DMS153 treated with DMSO at 0.1 percent for 48 hours (cell line): ENCODE measurements around the gene KRT14.
"Not testable (repeated sequence)": the region's sequence is repeated elsewhere in the genome, so short reads cannot be mapped to it uniquely, and the experiment has no call there.

Experiments
- DNase-seq: peaks from one replicate; lab custom pipeline; 2025; ENCODE audit not compliant: unreplicated experiment; lab: John Stamatoyannopoulos, UW

KRT14 gene

DNA sequence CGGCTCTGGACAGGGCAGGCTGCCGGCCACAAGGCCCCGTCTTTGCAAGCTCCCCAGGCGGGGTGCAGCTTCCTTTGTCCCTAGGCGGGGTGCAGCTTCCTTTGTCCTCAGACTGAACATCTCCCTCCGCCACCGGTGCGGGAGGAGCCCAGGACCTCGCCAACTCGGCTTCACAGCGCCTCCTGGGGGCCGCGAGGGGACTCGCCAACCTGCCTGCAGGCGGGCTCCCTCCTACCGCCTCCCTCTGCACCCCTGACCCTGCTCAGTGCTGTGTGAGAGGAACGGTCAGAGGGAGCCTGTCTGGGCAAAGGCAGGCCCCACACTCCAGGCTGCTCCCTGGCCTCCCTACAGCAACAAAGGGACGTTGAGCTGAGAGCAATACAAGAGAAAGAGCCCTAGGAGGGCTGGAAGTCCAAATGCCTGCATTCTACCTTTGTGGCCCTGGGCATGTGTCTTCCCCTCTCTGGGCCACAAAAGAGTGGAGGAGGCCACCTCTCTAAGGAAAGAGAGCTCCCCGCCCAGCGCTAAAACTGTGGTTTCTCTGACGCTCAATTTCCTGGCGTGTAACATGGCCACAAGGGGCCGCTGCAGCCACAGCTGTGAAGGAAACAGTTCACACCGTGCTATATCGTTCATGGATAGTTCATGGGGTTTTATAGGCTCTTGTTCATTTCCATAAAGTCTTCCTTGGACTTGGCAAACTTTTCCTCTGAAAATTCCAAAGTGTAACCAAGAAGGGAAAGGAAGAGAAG is 37.7 kb downstream of the KRT14 start:
- DNase-seq: peak; percentile 90

DNA sequence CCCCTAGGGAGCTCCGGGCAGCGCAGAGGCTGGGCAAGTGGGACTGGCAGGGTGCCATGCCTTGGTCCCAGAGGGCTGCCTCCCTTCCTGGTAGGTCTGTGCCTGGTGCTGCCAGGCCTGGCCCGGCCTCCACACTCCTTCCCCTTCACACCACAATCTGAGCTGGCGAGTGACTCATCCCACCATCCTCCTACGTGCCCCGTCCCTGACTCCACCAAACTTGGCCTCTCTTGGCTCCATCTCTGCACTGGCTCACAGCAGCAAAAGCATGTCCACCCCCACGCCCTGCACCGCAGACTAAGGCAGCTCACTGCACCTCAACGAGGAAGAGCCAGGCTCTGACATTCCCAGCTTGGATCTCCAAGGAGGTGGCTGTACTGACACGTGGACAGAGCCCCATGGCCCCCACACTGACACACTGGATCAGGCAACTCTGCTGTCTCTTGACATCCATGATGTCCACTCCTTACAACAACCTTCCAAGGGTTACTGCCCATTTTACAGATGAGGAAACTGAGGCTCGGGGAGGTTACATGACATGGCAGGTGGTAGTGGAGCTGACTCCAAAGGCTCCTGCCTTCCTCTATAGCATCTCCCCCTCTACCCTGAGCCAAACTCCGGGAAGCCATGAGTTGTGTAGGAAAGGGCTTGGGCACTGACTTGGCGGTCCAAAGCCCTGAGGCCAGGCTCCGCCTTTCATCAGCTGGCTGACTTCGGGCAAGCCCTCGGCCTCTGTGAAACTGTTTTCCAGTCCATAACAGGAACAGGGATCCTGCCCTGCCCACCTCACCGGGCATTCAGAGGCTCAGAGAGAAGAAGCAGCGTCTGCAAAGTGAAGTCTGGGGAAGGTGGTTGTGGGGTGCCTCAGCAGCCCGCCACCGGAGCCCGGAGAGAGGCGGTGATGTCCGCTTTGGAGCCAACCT is 38.5 kb downstream of the KRT14 start:
- peak; percentile 30 for DNase-seq

DNA sequence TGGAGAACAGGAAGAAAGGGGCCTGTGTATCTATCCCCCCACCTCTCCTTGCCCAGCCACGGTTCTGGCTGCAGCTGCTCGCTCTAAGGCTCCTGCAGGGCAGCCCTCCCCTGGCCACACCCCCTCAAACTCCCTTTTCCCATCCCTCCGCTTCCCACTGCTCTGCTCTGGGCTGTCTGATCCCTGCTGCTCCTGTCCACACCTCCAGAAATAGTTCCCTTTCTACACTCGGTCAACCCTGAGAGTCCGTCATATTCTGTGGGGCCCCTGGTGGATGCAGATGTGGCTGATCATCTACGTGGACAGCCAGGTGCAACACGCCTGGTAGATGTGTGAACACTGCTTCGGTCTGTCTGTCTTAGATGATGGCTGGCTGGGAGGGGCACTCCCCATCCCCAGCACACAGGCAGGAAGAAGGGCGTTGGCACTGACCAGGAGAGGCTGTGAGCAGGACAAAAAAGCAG is 39.3 kb downstream of the KRT14 start:
- DNase-seq: no peak

DNA sequence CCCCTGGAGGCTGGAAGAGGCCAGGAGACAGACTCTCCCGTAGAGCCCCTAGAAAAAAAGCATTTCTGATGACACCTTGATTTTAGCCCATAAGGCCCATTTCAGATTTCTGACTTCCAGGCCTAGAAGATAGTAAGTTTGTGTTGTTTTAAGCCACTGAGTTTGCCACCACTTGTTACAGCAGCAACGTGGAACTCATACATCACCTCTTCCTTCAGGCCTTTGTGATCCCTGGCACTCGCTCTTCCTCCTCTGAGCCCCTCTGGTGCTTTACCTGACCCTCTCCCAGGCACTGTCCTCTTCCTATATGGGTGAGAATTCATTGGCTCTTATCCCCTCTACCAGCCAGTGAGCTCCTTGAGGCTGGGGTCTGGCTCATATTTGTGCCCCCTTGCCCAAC is 39.9 kb downstream of the KRT14 start:
- no peak for DNase-seq

DNA sequence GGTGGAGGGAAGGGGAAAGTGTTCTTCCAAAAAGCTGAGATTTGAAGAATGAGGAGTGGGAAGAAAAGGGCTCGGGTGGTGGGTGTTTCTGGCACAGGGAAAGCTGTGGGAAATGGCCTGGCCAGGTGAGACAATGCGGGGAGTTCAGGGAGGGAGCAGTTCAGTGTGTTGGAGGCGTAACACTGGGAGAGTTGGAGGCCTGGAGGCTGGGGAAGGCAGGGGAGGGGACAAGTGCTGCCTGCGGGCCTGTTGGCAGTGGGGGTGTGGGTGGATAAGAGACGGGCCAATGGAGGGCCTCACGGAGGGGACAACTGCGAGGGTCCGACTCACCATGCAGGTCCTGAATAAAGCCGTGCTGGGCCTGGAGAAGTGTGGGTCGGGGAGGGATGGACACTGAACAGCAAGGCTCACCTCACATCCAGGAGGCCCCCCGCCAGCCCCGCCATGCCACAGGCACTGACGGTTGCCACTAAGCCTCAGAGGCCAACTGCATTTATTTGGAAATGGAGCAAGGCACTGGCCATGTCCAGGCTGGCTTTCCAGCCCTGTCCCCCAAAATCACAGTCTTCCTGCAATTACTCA is 40.8 kb downstream of the KRT14 start:
- DNase-seq: no peak

DNA sequence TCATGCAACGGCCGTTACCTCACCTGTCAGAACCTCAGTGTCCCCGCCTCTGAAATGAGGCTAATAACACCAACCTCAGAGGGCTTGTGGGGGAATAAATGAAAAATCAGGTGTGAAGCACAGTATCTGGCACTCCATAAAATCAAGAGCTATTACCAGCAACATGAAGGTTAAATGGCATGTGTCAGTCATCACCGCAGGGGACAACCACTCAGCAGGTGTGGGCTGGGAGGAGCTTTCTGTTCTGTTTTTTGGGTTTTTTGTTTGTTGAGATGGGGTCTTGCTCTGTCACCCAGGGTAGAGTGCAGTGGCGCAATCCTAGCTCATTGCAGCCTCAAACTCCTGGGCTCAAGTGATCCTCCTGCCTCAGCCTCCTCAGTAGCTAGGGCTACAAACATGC is 41.8 kb downstream of the KRT14 start:
- no peak for DNase-seq

DNA sequence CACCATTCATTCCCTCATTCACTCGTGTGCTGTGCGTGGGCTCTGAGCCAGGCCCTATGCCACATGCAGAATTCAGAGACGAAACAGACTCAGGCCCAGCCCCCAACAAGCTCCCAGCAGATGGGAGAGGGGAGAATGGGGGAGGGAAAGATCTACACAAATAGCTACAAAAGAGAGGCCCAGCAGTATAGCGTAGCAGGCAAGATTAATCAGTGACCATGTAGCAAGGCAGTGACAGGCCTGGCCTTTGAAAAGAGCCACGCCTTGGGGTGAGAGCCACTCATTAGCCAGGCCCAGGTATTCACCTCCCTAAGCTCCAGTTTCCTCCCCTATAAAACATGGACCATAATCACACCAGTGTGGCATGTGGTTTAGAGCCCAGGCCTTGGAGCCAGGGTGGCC is 42.2 kb downstream of the KRT14 start:
- peak; percentile 68 for DNase-seq

DNA sequence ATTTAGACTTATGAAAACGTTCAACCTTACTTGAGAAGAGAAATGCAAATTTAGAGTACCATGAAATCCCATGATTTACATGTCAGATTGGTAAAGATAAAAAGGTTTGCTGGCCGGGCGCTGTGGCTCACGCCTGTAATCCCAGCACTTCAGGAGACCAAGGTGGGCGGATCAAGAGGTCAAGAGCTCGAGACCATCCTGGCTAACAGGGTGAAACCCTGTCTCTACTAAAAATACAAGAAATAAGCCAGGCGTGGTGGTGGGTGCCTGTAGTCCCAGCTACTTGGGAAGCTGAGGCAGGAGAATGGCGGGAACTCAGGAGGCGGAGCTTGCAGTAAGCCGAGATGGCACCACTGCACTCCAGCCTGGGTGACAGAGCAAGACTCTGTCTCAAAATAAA is 43.9 kb downstream of the KRT14 start:
- DNase-seq: not testable (repeated sequence)

DNA sequence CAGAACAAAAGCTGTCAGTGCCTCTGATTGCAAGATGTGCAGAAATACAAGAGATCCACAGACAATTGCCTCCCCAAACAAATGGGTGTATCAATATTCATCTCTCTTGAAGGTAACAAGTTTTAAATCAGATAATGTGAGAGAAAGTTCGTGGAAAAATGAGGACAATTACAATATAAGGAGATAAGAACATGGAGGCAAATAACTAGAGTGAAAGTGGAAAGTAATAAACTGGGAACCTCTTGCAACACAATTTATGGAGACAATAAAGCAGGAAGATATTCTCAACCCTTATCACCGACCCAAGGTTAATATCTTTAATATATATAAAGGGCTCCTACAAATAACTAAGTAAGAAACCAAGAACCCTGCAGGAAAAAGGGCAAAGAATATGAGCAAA is 44.3 kb downstream of the KRT14 start:
- no peak for DNase-seq

DNA sequence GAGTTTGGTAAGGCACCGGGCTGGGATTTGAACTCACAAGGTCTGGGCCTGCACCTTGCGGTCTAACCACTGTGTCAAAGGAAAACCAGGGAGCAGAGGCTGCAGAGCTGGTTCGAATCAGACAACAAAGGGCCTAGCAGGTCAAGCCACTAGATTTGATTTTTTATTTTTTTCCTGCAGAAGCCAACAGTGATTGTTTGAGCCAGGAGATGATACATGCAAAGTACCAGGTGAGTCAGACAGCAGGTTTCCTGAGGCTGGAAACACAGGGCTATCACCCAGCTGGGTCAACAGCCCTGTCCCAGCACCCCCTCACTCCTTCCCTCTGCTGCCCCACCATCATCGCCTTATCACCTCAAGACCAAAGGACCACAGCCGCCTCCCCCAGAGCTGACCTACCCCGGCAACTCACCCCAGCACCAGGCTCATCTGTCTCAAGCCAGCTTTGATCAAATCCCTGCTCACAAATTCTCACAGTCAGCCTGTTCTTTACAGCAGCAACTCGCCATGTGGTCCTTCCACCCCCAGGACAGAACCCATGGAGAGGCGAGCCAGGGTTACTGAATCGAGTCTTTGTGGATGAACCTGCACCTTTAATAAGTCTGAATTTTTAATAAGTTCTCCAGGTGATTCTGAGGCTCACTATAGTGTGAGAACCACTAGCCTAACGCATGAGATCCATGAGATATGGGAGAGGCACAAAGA is 45.6 kb downstream of the KRT14 start:
- DNase-seq: no peak

DNA sequence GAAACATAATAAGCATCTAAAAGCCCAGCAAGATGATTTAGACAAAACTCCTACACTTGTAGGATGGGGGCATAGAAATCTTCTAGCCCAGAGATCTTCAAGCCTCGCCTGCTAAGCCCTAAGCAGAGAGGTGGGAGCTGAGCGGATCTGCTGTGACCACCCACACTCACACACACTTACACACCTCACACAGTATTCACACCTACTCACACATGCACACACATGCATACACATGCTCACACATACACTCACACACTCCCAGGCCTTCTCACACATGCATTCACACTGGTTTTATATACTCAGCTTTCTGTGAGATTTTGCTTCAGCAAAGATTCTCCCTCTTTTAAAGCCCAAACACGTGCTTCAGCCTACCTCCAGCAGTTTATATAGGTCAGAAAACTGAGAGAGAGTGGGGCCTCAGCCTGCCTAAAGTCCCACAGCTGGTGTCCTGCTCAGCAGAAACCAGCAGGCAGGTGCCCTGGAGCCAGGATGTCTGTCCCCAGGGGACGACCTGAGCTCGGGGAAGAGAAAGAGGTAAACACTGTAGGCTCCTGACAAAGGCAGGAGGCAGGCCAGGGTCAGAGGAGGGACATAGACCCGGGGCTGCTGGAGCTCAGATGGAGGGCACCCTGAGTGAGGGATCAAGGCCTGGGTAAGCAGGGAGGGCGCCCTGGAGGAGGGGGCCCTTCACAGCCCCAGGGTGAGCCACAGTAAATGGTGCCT is 46.6 kb downstream of the KRT14 start:
- peak; percentile 77 for DNase-seq

DNA sequence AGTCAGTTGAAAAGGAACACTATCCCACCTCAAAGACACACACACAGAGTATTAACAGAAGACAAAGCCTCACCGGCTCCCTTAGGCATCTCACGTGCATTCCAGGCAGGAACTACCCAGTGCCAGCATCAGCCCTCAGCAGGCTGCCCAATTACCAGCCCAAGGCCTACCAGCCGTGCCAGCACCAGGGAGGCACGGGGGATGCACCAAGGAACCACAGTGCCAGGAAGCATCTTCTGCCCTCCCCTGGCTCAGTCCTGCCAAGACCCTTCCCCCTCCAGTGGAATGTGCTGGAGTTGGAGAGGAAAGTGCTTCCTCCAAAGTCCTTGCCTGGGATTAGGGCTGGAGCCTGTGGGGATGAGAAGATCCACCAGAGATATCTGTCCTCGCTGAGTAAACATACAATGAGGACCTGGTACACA is 47.6 kb downstream of the KRT14 start:
- DNase-seq: no peak

DNA sequence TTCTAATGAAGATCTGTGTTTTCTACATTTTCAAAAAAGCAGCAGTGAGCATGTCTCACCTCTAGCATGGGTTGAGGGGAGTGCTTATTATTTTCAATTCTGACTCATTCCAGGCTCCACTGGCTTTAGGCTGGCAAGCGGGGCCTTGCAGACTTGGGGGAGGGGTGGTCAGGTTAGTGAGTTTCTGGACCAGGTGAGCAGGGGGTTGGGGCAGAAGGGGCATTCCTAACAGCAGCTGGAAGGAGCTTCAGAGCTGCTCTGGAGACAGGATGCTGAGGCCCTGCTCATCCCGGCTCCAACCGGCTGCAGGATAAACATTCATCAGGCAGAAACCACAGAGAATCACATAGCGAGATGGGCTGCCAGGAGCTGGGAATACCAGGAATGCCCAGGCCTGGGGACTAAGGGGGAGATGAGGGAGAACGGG is 48.1 kb downstream of the KRT14 start:
- peak; percentile 39 for DNase-seq

DNA sequence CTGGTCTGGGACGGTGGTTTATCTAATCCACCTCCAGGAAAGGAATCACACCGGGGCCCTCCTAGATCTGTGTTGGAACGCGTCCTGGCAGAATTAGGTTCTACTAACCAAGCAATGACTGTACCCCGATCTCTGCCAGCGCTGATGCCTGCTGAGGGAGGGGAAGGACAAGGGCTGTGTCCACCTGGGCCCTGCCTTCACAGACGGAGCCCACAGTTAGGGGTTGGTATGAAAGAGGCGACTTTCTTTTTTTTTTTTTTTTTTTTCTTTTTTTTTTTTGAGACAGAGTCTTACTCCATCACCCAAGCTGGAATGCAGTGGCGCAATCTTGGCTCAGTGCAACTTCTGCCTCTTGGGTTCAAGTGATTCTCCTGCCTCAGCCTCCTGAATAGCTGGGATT is 48.7 kb downstream of the KRT14 start:
- no peak for DNase-seq

DNA sequence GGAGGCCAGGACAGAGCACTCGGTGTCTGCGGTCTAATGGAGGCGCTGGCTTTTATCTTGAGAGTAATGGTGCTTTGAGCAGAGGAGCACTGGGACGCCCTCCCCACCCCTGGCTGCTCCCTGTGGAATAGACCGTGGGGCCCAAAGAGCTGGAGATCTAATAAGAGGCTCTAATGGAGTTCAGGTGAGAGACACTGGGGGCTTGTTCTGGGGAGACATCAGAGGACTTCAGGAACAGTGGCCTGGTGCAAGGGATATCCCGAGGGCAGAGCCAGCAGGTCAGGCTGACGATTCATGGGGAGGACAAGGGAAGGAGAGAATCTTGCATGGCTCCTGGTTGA is 49.1 kb downstream of the KRT14 start:
- DNase-seq: no peak

DNA sequence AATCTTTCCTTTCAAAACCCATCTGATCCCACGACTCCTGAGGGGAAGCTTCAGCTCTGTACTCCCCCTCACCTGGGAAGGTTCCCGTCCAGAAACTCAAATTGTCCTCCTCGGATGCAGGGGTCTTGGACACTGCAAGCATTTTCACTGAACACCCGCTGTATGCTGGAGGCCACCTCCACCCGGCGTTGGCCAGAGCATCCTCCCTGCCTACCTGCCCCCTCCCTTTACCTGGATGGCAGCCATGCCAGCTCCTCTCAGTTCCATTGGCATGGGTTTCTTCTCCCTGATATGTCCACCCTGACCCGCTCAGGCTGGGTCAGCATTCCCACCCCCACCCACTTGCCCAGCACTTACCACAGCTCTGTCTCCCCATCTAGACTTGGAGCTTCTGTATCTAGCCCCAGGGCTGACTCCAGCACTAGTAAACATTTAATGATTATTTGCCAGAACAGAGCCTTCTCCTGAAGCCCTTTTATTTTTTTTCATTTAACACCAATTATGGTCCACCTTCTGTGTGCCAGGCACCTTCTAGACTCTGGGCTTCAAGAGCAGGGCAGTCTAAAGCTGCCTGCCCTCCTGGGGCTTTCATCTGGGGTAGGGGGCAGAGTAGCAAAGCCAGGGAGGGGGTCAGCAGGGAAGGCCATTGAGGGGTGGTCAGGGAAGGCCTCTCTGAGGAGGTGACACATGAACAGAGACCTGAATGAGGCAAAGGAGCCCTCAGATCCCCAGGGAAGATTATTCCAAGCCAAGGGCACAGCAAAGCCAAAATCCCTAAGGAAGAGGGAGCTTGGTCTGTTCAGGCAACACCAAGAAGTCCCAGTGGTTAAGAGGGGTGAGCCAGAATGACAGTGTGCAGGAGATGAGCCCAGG is 49.7 kb downstream of the KRT14 start:
- DNase-seq: no peak

DNA sequence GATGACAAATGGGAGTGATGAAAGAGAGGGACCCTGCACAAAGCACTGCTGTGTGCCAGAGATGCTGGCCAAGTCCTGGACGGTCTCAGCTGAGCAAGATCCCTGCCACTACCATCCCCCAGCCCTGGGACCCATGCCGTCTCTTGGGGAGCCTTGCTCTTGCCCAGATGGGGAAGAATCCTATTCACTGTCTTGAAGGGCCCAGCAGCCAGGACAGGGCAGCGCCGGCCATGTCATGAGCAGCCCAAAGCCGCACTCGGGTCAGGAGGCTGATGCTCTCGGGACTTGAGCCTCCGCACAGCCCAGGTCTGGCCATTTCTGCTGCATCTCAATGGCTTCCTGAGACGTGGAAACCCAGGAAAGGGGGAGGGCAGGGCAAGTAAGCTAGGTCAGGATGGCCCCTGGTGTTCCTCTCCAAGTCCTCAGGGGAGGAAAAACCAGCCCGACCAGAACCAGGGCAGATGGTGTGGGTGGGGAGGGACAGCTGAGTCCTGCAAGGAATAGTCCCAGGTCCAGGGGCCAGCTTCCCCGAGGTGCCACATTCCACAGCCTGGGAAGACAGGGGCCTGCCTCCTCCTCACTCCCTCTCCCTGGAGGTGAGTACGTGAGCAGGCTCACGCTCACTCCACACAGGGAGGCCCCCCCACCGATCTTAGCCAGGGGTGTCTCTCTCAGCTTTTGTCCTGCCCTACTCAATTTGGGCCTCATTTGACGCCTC is 50.8 kb downstream of the KRT14 start:
- no peak for DNase-seq

DNA sequence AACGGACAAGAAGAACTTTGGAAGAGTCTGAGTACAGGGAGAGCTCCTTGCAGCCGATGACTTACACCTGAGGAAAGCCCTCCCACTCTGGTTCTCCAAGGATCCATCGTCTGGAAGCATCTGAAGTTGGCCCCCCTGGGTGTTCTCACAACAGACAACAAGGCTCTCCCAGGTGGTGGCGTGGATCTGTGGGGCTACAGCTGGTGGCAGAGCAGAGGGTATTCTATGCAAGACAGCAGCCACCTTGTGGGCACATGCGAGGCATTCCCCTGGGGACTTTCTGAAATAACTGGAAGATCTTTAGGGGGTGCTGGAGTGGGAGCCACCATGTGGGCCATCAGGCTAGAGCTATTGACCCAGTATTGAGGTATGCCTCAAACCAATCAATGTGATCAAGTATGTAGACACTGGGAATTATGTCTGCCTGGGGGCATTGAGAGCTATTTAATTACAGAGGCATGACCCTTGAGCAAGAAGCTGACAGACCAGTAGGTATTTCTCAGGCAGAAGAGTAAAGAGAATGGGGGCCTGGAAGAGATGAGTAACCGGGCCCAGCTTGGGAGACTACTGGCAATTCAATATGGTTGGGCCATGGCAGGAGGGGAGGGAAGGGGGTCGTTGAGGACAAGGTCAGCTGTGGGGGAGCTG is 51.7 kb downstream of the KRT14 start:
- no peak for DNase-seq
